ENCODE results near the gene DIP2C.
"Not testable (repeated sequence)": the region's sequence is repeated elsewhere in the genome, so short reads cannot be mapped to it uniquely, and the experiment has no call there.

DIP2C gene

DNA sequence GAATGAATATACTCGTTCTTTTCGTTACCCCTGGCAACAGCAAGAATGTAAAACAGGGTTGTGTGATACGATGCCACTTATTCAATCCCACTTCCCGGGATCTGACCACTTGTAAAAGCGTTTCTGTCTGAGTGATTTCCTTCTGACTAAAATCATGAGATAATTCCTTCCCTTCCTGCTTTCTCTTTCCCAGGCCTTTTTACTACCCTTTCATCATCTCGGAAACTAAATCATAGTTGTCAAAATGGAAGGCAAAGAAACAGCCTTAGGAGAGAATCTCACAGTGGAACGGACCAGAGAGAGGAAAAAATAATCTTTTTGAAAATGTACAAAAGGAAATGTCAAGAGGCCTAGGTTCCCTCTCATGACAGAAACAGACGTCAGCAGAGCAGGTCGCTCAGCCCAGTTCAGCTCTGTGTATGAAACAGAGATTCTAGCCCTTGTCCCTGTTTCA, 29.8 kb downstream of the DIP2C start:
- DNase-seq, result no peak

DNA sequence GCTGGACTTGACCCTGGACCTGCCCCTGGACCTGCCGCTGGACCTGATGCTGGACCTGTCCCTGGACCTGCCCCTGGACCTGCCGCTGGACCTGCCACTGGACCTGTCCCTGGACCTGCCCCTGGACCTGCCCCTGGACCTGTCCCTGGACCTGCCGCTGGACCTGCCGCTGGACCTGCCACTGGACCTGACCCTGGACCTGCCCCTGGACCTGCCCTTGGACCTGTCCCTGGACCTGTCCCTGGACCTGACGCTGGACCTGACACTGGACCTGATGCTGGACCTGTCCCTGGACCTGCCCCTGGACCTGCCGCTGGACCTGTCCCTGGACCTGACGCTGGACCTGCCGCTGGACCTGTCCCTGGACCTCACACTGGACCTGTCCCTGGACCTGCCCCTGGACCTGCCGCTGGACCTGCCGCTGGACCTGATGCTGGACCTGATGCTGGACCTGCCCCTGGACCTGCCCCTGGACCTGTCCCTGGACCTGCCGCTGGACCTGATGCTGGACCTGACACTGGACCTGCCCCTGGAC, 31.6 kb downstream of the DIP2C start:
- not testable (repeated sequence) for DNase-seq

DNA sequence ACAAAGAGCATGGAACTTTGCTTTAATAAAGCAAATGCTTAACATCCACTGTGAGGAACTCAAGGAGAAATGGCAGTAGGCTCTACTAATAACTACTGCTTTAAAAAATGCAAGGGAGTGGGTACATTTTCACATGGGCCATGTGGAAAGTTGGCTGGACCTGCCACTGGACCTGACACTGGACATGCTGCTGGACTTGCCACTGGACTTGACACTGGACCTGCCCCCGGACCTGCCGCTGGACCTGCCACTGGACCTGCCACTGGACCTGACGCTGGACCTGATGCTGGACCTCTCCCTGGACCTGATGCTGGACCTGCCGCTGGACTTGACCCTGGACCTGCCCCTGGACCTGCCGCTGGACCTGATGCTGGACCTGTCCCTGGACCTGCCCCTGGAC, 32.6 kb downstream of the DIP2C start:
- no peak for DNase-seq

DNA sequence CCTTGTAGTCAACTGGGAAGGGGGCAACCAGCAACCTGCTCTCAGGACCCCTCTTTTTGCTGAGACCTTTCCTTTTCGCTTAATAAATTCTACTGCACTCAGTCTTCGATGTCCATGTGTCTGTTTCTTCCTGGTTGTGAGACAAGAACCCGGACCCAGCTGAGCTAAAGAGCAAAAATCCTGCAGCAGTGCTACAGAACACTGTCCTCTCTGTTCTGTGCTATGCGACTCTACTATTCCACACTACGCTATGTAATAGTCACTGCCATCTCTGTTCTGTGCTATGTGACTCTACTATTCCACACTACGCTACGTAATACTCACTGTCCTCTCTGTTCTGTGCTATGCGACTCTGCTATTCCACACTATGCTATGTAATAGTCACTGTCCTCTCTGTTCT, 34.3 kb downstream of the DIP2C start:
- no peak for DNase-seq

DNA sequence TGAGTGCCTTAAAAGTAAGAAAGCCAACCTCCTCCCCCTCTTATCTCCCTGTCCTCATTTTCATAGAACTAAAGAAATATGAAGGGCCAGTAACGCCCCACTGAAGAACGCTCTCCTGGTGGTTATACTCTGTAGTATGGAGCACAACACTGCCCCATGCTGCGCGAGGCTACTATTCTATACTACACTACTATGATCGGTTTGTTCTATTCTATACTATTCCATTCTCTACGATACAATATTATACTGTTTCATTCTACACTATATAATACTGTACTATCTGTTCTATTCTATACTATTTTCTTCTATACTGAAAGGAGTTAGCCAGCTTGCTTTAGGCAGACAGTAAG, 34.8 kb downstream of the DIP2C start:
- no peak for DNase-seq

DNA sequence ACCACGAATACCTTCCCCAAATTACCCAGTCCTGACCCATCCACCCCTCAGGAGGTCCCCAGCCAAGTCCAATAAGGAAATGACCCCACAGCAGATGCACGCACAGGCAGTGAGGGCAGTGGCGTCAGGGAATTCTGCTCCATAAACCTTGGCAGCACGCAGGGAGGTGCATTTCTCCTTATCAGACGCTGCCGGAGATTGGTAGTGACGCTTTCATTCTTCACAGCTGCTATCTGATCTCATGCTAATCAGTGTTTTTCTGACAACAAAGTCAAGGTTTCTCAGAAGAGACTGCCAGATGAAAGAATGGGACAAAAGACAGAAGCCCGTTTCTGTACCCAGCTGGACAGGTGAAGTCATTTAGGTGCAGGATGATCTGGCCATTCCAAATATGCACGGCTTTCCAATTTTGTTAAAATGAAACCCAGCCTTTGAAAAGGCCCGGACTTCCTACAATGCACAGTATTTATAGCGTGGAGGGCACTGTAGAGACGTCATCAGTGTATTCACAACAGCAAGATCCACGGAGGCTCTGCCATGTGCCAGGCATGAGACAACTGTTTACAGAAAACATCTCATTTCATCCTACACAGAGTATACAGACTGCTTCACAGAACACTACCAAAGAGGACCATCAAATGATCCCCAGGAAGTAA, 35.3 kb downstream of the DIP2C start:
- no peak for DNase-seq

DNA sequence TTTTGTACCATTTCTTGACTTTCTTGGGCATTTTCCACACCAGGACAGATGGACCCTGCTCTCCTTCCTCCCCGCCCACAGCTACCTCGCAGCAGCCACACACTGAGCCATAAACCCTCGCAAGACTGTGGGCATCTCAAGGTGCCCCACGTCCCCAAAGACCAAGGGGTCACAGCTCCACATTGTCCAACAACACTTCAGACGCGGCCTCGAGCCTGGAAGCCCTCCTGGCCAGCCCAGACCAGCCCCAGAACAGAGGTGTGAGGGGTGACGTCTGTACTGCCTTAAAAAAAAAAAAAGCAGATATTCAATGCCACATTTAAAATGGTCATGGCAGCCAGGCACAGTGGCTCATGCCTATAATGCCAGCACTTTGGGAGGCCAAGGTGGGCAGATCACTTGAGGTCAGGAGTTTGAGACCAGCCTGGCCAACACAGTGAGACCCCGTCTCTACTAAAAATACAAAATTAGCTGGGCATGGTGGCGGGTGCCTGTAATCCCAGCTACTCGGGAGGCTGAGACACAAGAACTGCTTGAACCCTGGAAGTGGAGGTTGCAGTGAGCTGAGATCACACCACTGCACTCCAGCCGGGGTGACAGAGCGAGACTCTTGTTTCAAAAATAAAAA, 36.5 kb downstream of the DIP2C start:
- DNase-seq, result not testable (repeated sequence)

DNA sequence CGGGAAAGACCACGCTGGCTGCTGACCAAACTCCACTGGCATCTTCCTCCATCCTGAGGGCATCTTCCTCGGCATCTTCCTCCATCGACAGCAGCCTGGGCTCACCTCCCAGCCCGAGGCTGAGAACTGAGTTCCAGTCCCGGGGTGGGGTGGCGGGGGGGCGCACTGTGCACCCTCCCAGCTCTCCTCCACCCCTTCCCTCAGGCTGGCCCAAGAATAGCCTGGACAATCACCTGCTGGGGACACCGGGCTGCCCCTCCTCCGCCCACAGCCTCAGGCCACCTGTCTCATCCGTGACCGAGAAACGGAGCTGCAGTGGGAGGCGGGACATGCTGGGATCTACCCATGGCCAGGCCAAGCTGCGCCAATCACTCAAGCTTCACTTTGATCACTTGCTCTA, 37.2 kb downstream of the DIP2C start:
- DNase-seq, result no peak

DNA sequence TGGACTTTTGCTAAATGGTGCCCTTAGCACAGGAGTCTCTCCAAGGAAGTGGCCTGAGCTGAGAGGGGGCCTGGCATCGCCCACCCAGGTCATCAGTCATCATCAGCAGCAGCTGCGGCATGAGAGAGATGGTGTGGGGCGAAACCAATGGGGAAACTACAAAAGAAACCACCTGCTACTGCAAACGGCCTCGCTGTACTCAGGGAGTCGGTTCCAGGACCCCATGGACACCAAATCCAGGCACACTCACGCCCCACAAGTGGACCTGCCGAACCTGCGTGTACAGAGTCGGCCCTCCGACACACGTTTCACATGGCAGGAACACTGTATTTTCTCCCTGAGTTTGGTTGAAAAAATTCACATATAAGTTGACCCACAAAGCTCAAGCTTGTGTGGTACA, 37.8 kb downstream of the DIP2C start:
- no peak for DNase-seq

DNA sequence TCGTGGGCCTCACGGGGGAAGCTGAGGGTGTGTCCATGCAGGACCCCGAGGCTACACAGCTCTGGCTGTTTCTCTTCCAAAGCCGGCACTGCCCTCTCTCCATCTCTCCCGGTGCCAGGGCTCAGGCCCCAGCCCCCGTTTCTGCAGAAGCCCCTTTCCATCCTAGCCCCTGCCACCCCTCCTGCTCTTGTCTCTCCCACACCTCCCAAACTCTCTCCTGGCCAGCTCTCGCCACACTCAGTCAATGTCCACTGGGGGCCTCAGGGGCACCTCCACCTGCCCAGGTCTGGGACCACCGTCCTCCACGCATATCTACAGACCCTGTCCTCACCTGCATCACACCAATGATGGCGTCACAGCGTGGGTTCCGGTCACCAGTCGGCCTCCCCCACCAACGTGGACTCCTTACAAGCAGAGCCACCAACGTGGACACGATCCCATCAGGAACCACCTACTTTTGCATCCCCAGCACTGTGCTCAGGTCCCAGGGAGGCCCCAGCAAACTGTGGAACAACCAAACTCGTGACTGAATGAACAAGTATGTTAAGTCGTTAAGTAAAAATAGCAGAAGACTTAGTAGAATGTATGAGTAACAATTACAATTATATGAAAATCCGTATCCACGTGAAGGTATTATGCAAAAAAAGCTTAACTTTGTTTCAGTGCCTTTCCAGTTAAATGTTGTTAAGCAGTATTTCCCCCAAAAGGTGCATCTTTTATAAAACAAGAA, 38.4 kb downstream of the DIP2C start:
- no peak for DNase-seq

DNA sequence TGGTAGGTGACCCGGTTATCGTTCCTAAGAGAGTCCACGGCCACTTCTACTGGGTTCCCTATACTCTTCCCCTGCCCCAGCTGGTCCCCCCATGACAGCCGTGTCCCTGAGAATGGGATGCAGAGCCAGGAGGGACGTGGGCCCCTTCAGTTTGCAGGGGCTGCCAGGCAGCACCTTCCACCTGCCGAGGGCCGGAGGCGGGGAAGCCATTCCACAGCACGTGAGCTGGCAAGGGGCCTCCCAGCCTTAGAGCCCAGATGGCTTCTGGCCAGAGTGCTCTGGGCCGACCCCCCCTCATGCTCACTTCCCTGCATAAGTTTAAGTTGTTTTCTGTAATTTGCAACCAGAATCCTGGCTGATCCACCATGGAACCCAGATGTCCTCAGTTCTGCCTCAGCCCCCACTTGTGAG, 39.0 kb downstream of the DIP2C start:
- no peak for DNase-seq

DNA sequence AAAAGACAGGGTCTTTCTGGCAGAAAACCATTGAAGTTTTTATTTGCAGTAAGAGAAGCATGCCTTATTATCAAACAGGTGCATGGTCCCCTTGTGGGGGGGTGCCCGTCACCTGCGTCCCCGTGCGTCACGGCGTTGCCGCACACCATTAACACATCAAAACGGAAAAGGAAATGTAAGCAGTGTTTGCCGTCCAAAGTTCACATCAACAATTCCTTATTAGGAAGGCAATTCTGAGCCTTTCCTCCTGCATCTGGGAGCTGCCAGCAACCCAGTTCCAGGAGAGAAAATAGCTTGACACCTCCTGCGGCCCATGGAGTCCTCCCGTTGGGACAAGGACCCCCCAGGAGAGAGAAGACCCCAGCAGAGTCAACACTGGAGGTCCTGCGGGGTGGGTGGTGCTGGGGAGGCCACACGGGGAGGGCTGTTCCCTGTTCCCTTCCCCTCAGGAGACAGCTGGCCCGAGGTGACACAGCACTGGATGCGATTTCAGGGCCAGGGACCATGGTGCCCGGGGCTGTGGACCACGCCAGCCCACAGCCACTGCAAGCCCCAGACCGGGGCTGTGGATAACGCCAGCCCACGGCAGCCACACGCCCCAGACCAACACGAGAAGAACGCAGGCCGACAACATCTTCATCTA, 39.5 kb downstream of the DIP2C start:
- DNase-seq, result no peak

DNA sequence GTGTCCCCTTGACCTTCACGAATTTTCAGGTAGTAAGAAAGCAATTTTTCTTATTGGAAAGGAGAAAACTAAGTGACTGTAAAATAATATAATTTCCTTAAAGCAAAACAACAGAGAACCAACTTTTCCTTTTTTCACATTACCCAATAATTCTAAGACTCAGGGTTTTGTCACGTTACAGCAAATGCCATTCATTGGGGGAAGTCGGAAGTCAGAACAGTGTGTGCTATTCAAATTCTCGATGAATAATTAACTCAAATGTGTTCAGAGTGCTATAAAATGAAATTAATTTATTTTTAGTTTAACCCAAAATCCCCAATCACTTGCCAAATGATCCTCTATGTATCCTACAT, 40.0 kb downstream of the DIP2C start:
- no peak for DNase-seq

DNA sequence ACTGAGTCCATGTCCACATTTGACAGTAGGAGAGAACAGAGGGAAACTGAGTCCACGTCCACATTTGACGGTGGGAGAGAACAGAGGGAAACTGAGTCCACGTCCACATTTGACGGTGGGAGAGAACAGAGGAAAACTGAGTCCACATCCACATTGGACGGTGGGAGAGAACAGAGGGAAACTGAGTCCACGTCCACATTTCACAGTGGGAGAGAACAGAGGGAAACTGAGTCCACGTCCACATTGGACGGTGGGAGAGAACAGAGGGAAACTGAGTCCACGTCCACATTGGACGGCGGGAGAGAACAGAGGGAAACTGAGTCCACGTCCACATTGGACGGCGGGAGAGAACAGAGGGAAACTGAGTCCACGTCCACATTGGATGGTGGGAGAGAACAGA, 42.4 kb downstream of the DIP2C start:
- not testable (repeated sequence) for DNase-seq

DNA sequence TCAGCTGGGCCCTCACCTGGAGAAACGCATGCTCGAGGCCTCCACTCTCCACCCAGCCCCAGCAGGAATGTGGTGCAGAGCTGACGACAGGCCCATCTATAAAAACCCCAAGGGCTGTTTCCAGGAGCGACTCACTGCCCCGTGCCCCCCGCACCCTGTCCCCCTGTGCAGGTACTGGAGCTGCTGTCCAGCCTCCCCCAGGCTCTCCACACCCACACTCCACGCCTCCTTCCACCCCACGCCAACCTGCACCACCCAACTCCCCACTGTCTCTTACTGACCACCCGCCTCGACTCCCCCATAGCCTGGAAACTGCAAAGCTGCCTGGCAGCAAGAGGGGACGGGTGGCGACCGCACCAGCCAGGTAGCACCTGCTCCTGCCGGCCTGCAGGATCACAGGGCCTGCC, 43.3 kb downstream of the DIP2C start:
- DNase-seq, result no peak

DNA sequence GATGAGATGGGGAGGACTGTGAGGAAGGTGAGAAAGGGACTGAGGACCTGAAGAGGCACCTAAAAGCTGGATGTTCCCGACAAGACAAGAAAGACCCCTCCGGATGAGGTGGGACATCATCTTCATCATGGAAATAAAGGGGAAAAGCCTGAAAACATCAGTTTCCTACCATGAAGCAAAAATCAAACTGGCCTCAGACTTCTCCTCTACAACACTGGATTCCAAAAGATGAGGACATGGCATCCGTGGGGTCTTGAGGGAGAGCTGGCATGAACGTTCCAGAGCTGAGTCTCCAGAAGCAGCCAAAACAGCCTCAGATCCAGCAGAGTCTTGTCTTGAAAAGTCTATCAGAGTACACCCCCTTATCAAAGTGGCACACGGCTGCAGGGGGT, 44.5 kb downstream of the DIP2C start:
- no peak for DNase-seq

DNA sequence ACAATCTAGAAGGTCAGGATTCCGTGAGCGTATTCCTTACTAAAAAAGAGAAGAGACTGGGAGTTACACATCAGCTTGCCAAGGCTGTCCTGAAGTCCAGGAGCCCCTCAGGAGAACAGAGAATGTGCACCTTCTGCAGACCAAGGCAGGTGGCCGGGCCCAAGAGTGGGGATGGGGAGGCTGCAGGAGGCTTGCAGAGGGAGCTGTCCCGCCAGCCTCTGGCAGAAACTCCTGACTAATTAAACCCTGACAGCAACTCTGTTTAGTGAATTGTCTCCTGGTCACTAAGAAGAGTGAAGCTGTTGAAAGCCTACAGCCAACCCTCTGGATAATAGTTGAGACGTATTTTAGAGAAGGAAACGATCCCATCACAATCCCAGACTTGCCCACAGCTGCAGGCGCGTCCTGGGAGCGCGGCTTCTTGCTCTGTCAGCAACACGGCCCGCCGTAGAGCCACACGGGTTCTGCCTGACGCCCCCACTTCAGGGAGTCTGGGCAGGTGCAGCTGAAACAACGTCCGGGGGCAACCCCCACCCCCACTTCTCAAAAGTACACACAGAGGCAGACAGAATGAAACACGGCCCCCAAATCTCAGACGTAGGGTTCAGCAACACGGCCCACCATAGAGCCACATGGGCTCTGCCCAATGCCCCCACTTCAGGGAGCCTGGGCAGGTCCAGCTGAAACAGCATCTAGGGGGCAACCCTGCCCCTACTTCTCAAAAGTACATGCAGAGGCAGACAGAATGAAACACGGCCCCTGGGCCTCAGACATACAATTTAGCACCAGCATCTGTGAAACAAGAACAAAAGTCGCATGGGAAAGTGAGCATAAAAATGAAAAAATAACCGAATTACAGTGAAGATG, 45.2 kb downstream of the DIP2C start:
- DNase-seq, result no peak

DNA sequence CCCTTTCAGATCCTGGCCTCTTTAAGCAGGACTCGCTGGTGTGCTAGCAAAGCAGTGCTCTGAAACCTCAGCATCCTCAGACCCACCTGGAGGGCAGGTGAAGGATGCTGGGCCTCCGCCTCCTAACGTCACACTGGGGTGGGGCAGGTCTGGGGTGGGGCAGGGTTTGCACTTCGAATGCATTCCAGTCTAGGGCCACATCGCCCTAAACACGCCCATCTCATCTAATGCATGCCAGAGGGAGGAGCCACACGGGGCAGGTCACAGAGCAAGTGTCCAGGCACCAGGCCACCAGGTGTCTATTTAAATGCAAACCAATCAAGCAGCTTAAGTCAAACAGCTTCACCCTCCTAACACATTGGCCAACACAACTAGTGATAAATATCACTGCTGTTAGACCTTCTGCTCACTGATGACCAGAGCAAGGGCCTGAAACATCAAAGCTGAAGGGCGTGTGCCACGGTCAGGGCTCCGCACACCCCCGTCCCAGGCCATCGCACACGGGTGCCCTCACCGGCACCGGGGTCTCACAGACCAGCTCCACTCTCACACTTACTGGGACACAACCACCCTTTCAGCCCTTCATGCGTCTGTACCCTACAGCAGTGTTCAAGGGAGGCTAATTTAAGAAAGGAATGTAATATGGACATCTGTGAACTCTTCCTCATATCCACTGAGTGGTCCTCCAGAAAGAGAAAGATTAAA, 47.1 kb downstream of the DIP2C start:
- no peak for DNase-seq

DNA sequence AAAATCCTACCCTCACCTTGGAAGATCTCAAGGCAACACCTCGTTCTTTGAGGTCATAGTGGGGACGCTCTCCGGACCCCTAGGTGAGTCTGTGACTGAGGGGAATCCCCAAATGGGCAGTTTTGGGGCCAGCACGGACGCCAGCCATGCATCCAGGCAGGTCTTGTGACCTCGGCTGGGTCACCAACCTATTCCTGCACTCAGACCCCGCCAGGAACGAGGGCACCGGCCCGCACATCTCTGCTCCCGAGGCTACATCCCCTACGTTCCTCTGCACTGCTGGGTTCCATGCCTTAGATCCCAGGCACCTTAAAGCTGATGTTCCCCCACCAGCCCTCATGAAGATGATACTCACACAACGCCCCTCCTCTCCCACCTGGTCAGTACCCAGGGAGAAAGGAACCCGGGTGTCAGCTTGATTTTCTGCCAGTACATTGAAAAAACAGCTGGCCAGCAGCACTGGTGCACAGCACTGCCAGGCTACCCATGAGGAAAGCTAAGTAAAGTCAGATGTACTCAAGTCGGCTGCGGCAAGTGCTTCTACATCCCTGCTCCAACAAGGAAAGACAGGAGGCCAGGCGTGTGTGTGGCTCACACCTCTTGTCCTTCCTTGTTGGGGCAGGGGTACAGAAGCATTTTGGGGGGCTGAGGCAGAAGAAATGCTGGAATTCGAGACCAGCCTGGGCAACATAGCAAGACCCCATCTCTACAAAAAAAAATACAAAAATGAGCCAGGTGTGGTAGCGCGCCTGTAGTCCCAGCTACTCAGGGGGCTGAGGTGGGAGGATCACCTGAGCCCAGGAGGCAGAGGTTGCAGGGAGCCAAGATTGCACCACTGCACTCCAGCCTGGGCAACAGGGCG, 48.1 kb downstream of the DIP2C start:
- DNase-seq, result no peak

DNA sequence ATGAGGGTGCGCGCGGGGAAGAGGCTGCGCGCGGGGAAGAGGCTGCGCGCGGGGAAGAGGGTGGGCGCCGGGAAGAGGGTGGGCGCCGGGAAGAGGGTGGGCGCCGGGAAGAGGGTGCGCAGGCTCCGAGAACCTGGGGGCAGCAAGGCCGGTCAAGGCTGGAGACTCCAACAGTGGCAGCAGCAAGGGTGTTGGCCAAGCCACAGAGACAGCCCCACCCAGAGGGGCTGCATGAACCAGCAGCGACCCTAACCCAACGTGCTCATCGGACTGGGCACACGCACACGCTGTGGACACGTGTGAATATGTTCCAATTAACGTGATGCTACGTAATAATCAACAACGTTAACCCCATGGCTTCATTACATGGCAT, 48.8 kb downstream of the DIP2C start:
- no peak for DNase-seq
